ENCODE measurements around the gene ANKRD44. TPM values are rescaled to one million over a fixed set of nuclear protein-coding genes. Genes with fewer than 3 reads are reported as not detected.

Gene ANKRD44
- total RNA-seq, 1 donor from 2014 or later = 4.0 TPM

DNA sequence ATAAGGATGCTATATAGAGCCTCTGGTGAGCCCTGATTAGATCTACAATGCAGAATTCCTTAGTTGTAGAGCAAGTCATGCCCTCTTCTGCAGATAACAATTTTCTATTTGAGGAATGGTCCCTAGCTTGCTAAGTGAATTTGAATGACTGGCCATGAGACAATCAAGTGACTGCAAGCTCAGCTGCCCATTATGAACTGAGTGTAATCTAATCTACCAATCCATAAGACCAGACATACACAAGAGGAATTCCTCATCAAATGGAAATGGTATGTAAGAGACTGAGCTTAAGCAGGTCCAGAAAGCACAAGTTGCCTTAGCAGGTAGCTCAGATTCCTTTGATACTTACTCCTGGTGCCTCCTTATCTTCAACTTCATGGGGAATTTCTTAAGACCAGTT lies 4.8 kb upstream of the ANKRD44 start:
- no peak for DNase-seq (ENCODE audit: low spot score, unreplicated experiment)
- H3K36me3 Mint-ChIP-seq (ENCODE audit: insufficient read depth) = no peaks in the 10 kb centered on the region
- no peak overlapping the region for H3K27ac Mint-ChIP-seq
- peaks cover 7% of the 10 kb centered on the region for H3K27me3 Mint-ChIP-seq
- TF ChIP-seq, protein P1, sequence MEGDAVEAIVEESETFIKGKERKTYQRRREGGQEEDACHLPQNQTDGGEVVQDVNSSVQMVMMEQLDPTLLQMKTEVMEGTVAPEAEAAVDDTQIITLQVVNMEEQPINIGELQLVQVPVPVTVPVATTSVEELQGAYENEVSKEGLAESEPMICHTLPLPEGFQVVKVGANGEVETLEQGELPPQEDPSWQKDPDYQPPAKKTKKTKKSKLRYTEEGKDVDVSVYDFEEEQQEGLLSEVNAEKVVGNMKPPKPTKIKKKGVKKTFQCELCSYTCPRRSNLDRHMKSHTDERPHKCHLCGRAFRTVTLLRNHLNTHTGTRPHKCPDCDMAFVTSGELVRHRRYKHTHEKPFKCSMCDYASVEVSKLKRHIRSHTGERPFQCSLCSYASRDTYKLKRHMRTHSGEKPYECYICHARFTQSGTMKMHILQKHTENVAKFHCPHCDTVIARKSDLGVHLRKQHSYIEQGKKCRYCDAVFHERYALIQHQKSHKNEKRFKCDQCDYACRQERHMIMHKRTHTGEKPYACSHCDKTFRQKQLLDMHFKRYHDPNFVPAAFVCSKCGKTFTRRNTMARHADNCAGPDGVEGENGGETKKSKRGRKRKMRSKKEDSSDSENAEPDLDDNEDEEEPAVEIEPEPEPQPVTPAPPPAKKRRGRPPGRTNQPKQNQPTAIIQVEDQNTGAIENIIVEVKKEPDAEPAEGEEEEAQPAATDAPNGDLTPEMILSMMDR (IDR thresholded peaks at IDR 0.05; ENCODE audit: unreplicated experiment) = no peak
- no peaks in the 10 kb centered on the region for H3K9me3 Mint-ChIP-seq (ENCODE audit: low read depth)
- no peak overlapping the region for H3K4me3 Mint-ChIP-seq (ENCODE audit: low read depth)
- peaks cover 8% of the 10 kb centered on the region for H3K4me1 Mint-ChIP-seq (ENCODE audit: low read depth)

DNA sequence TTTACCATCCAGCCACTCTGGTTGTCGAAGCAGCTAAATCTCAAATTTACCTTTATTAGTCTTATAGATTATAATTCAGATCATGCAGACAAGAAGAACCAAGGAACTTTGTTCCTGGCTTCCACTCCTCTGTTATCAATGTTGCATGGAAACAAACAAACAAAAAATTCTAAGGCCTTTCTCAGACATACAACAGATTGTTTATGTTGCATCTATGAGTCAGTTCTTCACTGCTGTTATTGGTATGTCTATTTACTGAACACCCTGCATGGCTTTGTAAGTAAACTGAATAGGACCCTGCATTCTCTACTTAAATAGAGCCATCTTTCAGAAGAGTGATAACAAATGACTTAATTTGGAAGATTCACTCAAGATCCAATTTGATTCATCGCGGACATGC lies 1.6 kb upstream of the ANKRD44 start:
- no peak overlapping the region for H3K27ac Mint-ChIP-seq
- no peak overlapping the region for H3K4me3 Mint-ChIP-seq (ENCODE audit: low read depth)
- no peaks in the 10 kb centered on the region for H3K9me3 Mint-ChIP-seq (ENCODE audit: low read depth)
- peaks cover 10% of the 10 kb centered on the region for H3K4me1 Mint-ChIP-seq (ENCODE audit: low read depth)
- H3K36me3 Mint-ChIP-seq (ENCODE audit: insufficient read depth) = no peaks in the 10 kb centered on the region
- peaks cover 24% of the 10 kb centered on the region for H3K27me3 Mint-ChIP-seq
- TF ChIP-seq, protein P1 (IDR thresholded peaks at IDR 0.05; ENCODE audit: unreplicated experiment) = no peak
- no peak for DNase-seq (ENCODE audit: low spot score, unreplicated experiment)

- no peak for DNase-seq (ENCODE audit: low spot score, unreplicated experiment)
- Mint-ChIP-seq H3K27me3 (peaks cover 24% of the 10 kb centered on the region), H3K4me1 (ENCODE audit: low read depth) (peaks cover 10% of the 10 kb centered on the region), H3K4me3 (ENCODE audit: low read depth) (peak overlapping the region; percentile 86), H3K27ac (peak overlapping the region; percentile 93), H3K9me3 (ENCODE audit: low read depth) (no peaks in the 10 kb centered on the region), H3K36me3 (ENCODE audit: insufficient read depth) (no peaks in the 10 kb centered on the region)
- TF ChIP-seq, protein P1 (IDR thresholded peaks at IDR 0.05; ENCODE audit: unreplicated experiment) = no peak
Observed at GRCh38 chr2:197311421-197312033, 947 bp upstream of the ANKRD44 start.

DNA sequence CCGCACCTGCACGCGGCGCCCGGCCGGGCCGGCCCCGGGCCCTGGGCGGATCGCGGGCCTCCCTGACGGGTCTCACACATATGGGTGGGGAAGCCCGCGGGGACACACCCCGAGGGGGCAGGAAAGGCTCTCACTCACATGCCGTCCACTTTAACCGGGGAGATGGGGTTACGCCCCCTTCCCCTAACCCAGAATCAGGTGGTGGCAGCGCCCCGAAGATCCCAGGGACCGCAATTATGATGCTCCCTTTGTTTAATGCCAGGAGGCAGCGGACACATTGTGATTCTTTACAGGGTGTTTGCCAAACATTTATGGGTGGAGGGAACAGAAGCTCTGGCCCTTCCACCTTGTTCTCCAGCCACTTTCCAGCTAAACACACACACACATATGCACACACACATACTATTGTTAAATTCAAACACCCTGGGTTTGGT lies 424 bp upstream of the ANKRD44 start:
- H3K27ac Mint-ChIP-seq = peak overlapping the region; percentile 93

GRCh38 chr2:197309691-197310231 lies 819 bp downstream of the ANKRD44 start:
- TF ChIP-seq, protein P1 (IDR thresholded peaks at IDR 0.05; ENCODE audit: unreplicated experiment) = no peak
- Mint-ChIP-seq H3K9me3 (ENCODE audit: low read depth) (no peaks in the 10 kb centered on the region), H3K4me1 (ENCODE audit: low read depth) (peaks cover 10% of the 10 kb centered on the region), H3K27me3 (peaks cover 24% of the 10 kb centered on the region), H3K27ac (peak overlapping the region; percentile 93), H3K36me3 (ENCODE audit: insufficient read depth) (no peaks in the 10 kb centered on the region), H3K4me3 (ENCODE audit: low read depth) (peak overlapping the region; percentile 92)
- DNase-seq (ENCODE audit: low spot score, unreplicated experiment) = peak; percentile 12

More for the DNA sequence above, 424 bp upstream of the ANKRD44 start:
- Mint-ChIP-seq H3K27me3 (peaks cover 24% of the 10 kb centered on the region), H3K9me3 (ENCODE audit: low read depth) (no peaks in the 10 kb centered on the region), H3K4me3 (ENCODE audit: low read depth) (peak overlapping the region; percentile 86), H3K4me1 (ENCODE audit: low read depth) (peaks cover 10% of the 10 kb centered on the region), H3K36me3 (ENCODE audit: insufficient read depth) (no peaks in the 10 kb centered on the region)
- TF ChIP-seq, protein P1 (IDR thresholded peaks at IDR 0.05; ENCODE audit: unreplicated experiment) = no peak
- no peak for DNase-seq (ENCODE audit: low spot score, unreplicated experiment)
